Measurements from ENCODE around the gene EPB41L4B. TPM values are rescaled to one million over a fixed set of nuclear protein-coding genes. Genes with fewer than 3 reads are reported as not detected.

EPB41L4B gene
- total RNA-seq, 1 donor from 2014 or later, result 19.3 TPM

DNA sequence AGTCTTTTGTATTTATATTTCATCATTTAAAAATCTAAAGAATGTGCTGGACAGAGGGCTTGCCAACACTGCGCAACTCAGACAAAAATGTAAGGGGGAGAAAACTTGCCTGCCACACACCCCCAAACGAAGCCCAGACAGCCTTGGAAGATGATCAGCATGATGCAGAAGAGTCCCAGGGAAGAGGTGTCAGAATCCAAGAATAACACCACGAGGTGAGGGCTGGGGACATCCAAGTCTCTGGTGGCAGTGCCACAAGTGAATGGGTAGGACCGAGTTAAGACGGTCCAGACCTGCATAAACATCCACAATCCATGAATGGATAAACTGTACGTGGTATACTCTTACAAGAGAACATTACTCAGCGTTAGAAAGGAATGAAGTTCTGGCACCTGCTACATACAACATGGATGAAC lies 10.4 kb downstream of the EPB41L4B start:
- Mint-ChIP-seq H3K9me3 (ENCODE audit: unreplicated experiment) (no peaks in the 10 kb centered on the region), H3K4me1 (ENCODE audit: unreplicated experiment) (peaks cover 75% of the 10 kb centered on the region), H3K4me3 (ENCODE audit: unreplicated experiment) (peak overlapping the region; percentile 24), H3K36me3 (ENCODE audit: unreplicated experiment) (no peaks in the 10 kb centered on the region), H3K27ac (ENCODE audit: unreplicated experiment) (peak overlapping the region; percentile 84), H3K27me3 (ENCODE audit: unreplicated experiment) (no peaks in the 10 kb centered on the region)
- no peak for DNase-seq (ENCODE audit: extremely low spot score, unreplicated experiment)
- TF ChIP-seq, protein P1, sequence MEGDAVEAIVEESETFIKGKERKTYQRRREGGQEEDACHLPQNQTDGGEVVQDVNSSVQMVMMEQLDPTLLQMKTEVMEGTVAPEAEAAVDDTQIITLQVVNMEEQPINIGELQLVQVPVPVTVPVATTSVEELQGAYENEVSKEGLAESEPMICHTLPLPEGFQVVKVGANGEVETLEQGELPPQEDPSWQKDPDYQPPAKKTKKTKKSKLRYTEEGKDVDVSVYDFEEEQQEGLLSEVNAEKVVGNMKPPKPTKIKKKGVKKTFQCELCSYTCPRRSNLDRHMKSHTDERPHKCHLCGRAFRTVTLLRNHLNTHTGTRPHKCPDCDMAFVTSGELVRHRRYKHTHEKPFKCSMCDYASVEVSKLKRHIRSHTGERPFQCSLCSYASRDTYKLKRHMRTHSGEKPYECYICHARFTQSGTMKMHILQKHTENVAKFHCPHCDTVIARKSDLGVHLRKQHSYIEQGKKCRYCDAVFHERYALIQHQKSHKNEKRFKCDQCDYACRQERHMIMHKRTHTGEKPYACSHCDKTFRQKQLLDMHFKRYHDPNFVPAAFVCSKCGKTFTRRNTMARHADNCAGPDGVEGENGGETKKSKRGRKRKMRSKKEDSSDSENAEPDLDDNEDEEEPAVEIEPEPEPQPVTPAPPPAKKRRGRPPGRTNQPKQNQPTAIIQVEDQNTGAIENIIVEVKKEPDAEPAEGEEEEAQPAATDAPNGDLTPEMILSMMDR (IDR thresholded peaks at IDR 0.05), result no peak

DNA sequence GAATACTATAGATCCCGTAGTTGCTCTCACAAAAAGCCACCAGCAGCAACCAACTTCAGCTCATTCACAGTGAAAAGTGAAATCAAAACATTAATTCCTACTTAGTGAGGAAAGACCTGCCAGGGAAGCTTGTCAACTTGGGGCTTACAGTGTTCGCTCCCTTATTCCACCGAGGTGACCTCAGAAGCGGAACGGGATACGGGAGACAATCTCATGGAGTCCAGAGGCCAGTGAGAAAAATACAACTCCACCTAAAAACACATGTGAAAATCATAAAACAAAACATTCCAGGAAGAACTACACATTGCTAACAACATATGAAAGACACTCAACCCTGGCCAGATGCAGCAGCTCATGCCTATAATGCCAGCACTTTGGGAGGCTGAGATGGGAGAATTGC lies 11.6 kb downstream of the EPB41L4B start:
- H3K4me1 Mint-ChIP-seq (ENCODE audit: unreplicated experiment), result peaks cover 73% of the 10 kb centered on the region
- H3K27ac Mint-ChIP-seq (ENCODE audit: unreplicated experiment), result peak overlapping the region; percentile 84
- H3K36me3 Mint-ChIP-seq (ENCODE audit: unreplicated experiment), result no peaks in the 10 kb centered on the region
- H3K4me3 Mint-ChIP-seq (ENCODE audit: unreplicated experiment), result peak overlapping the region; percentile 43
- H3K9me3 Mint-ChIP-seq (ENCODE audit: unreplicated experiment), result no peaks in the 10 kb centered on the region
- H3K27me3 Mint-ChIP-seq (ENCODE audit: unreplicated experiment), result no peaks in the 10 kb centered on the region
- TF ChIP-seq, protein P1 (IDR thresholded peaks at IDR 0.05), result no peak
- DNase-seq (ENCODE audit: extremely low spot score, unreplicated experiment), result no peak

DNA sequence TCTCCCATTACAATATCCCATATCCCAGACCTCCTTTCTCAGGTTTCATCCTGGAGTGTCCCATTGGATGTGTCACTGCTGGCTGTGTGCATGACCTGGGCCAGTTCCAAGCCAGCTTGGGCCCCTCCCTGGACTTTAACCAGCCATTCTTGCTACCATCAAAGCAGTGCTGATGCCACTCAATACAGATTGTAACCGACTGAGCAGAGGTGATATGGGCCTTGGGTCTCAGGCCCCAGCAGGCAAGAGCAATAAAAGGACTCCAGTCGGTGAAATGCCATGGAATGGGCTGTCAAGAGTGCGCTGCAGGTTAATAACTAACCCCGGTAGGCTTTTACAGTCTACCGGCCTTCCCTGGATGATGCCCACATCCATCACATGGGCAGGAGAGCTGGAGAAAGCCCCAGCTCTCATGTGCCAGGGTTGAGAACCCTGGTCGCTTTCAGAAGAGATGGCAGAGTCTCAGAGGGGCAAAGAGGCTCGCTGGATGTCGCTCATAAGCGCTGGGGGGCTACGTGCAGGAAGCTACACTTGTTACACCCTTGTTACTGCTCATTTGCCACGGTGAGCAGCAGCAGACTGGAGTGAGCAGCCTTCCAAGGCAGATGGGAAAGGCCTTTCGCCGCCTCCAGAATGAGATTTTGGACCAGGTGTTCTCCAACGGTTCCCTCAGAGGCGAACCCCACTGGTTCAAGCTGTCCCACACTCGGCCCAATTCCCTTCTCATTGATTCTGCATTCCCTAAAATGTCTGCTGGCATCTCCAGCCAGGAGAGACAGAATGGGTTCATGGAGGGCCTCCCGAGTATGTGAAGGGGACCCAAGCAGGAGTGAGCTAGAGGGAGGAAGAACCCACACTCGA lies 13.2 kb downstream of the EPB41L4B start:
- Mint-ChIP-seq H3K4me3 (ENCODE audit: unreplicated experiment) (no peak overlapping the region), H3K36me3 (ENCODE audit: unreplicated experiment) (no peaks in the 10 kb centered on the region), H3K9me3 (ENCODE audit: unreplicated experiment) (no peaks in the 10 kb centered on the region), H3K27me3 (ENCODE audit: unreplicated experiment) (no peaks in the 10 kb centered on the region), H3K27ac (ENCODE audit: unreplicated experiment) (no peak overlapping the region), H3K4me1 (ENCODE audit: unreplicated experiment) (peaks cover 61% of the 10 kb centered on the region)
- no peak for DNase-seq (ENCODE audit: extremely low spot score, unreplicated experiment)
- TF ChIP-seq, protein P1 (IDR thresholded peaks at IDR 0.05), result no peak

DNA sequence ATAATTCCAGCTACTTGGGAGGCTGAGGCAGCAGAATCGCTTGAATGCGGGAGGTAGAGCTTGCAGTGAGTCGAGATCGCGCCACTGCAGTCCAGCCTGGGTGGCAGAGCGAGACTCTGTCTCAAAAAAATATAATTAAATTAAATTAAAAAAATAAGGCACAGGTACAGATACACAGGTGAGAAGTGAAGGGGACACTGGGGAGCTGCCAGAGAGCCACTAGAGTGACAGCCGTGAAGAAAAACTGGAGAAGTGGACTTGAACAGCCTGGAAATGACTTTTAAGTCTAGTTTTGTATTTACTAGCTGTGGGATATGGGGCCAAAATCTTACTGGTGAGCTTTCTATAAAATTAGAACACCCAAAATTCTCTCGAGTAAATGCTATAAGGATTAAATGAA lies 15.1 kb downstream of the EPB41L4B start:
- Mint-ChIP-seq H3K27me3 (ENCODE audit: unreplicated experiment) (no peaks in the 10 kb centered on the region), H3K27ac (ENCODE audit: unreplicated experiment) (no peak overlapping the region), H3K9me3 (ENCODE audit: unreplicated experiment) (no peaks in the 10 kb centered on the region), H3K4me1 (ENCODE audit: unreplicated experiment) (peaks cover 43% of the 10 kb centered on the region), H3K36me3 (ENCODE audit: unreplicated experiment) (no peaks in the 10 kb centered on the region), H3K4me3 (ENCODE audit: unreplicated experiment) (no peak overlapping the region)
- TF ChIP-seq, protein P1 (IDR thresholded peaks at IDR 0.05), result no peak
- no peak for DNase-seq (ENCODE audit: extremely low spot score, unreplicated experiment)

DNA sequence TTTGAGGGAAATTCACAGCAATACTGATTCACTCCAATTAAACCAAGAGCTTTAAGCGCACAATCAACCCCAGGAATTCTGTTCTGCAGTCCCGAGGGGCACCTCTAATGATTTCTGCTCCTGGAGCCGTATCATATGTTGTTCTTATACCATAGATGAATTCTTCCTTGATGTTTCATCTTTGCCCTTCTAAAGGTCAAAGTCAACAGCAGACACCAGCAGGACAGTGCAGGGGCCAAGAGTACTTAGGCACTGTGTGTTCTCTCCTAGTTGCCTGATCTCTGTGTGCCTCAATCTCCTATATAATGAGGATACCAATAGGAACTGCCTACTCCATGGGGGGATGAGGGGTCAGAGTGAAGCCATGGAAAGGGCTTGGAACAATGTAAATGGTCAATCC lies 16.5 kb downstream of the EPB41L4B start:
- Mint-ChIP-seq H3K4me3 (ENCODE audit: unreplicated experiment) (no peak overlapping the region), H3K27me3 (ENCODE audit: unreplicated experiment) (no peaks in the 10 kb centered on the region), H3K36me3 (ENCODE audit: unreplicated experiment) (no peaks in the 10 kb centered on the region), H3K27ac (ENCODE audit: unreplicated experiment) (no peak overlapping the region), H3K4me1 (ENCODE audit: unreplicated experiment) (peaks cover 29% of the 10 kb centered on the region), H3K9me3 (ENCODE audit: unreplicated experiment) (no peaks in the 10 kb centered on the region)
- no peak for DNase-seq (ENCODE audit: extremely low spot score, unreplicated experiment)
- TF ChIP-seq, protein P1 (IDR thresholded peaks at IDR 0.05), result no peak
